HG02678 (cell line): Measurements from ENCODE around the gene RHOV.

Experiments used
- ATAC-seq: cut with Tn5 transposase; IDR thresholded peaks from one replicate; pipeline ENCODE4 v1.9.1; 2021; ENCODE audit warnings: mild to moderate bottlenecking, moderate library complexity; ENCODE audit not compliant: unreplicated experiment

The RHOV gene

GRCh38 chr15:40846841-40847222 lies 27.2 kb downstream of the RHOV start:
- ATAC-seq, result peak; percentile 24

- ATAC-seq, result no peak
Observed at GRCh38 chr15:40845511-40846284, 28.3 kb downstream of the RHOV start.

- no peak for ATAC-seq
Observed at GRCh38 chr15:40845036-40845435, 29.0 kb downstream of the RHOV start.

- ATAC-seq, result no peak
Observed at GRCh38 chr15:40844696-40845030, 29.4 kb downstream of the RHOV start.

GRCh38 chr15:40843885-40844695 lies 29.9 kb downstream of the RHOV start, which contains the start of gene SPINT1:
Gene SPINT1 (plus strand): TSS chr15:40844048. CDS start chr15:40844555, 507 bp downstream.
- no peak for ATAC-seq

GRCh38 chr15:40843261-40843884 lies 30.7 kb downstream of the RHOV start:
- ATAC-seq, result no peak

- ATAC-seq, result no peak
Observed at GRCh38 chr15:40841741-40842140, 32.3 kb downstream of the RHOV start.

- no peak for ATAC-seq
Observed at GRCh38 chr15:40838756-40839155, 35.3 kb downstream of the RHOV start.

GRCh38 chr15:40836020-40836419 lies 38.0 kb downstream of the RHOV start:
- no peak for ATAC-seq

- no peak for ATAC-seq
Observed at GRCh38 chr15:40832903-40833302, 41.1 kb downstream of the RHOV start.

GRCh38 chr15:40831861-40832260 lies 42.2 kb downstream of the RHOV start:
- ATAC-seq, result no peak

GRCh38 chr15:40830884-40831283 lies 43.1 kb downstream of the RHOV start:
- ATAC-seq, result no peak

- ATAC-seq, result no peak
Observed at GRCh38 chr15:40829115-40829514, 44.9 kb downstream of the RHOV start.

- ATAC-seq, result no peak
Observed at GRCh38 chr15:40828447-40829036, 45.5 kb downstream of the RHOV start, which contains the start of gene PPP1R14D. Gene PPP1R14D (minus strand): TSS chr15:40828708. CDS start chr15:40828641, 67 bp downstream.

GRCh38 chr15:40826423-40827075 lies 47.5 kb downstream of the RHOV start:
- ATAC-seq, result no peak

- no peak for ATAC-seq
Observed at GRCh38 chr15:40825661-40826422, 48.2 kb downstream of the RHOV start.

- ATAC-seq, result no peak
Observed at GRCh38 chr15:40823572-40824343, 50.3 kb downstream of the RHOV start.
